AG09319 (cell line): ENCODE measurements around the gene IL21.

Source experiments
- DNase-seq: peaks from one replicate; pipeline ENCODE4 v3.0.0-alpha.2; 2010; ENCODE audit warnings: low read depth; ENCODE audit errors: extremely low read depth
- TF ChIP-seq, protein P1 (sequence below): IDR thresholded peaks from 2 replicates; pipeline ENCODE4 v1.5.1; 2011; ENCODE audit warnings: low read depth, mild to moderate bottlenecking, inconsistent platforms, low read length, moderate library complexity

Gene IL21

GRCh38 chr4:122652379-122652778, 31.5 kb upstream of the IL21 start:
- DNase-seq: peak; percentile 45

DNA sequence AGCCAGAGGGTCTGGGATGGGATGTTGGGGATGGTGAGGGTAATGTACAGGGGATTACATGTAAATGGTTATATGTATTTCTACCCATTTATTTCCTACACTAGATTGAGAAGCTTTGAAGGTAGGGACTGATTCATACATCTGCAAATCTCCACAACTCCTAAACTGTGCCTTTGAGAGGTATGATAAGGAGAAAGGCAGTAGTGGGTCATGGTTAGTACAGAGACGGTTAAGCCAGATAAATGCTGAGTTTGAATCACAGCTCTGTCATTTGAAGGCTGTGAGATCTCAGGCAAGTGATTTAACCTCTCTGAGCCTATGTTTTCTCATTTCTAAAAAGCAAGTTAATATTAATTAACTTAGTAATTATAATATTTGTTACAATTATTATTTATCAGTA, 29.3 kb upstream of the IL21 start:
- TF ChIP-seq, protein P1, sequence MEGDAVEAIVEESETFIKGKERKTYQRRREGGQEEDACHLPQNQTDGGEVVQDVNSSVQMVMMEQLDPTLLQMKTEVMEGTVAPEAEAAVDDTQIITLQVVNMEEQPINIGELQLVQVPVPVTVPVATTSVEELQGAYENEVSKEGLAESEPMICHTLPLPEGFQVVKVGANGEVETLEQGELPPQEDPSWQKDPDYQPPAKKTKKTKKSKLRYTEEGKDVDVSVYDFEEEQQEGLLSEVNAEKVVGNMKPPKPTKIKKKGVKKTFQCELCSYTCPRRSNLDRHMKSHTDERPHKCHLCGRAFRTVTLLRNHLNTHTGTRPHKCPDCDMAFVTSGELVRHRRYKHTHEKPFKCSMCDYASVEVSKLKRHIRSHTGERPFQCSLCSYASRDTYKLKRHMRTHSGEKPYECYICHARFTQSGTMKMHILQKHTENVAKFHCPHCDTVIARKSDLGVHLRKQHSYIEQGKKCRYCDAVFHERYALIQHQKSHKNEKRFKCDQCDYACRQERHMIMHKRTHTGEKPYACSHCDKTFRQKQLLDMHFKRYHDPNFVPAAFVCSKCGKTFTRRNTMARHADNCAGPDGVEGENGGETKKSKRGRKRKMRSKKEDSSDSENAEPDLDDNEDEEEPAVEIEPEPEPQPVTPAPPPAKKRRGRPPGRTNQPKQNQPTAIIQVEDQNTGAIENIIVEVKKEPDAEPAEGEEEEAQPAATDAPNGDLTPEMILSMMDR: no peak
- no peak for DNase-seq

More at GRCh38 chr4:122652379-122652778, 31.5 kb upstream of the IL21 start:
- TF ChIP-seq, protein P1: peak; percentile 68

DNA sequence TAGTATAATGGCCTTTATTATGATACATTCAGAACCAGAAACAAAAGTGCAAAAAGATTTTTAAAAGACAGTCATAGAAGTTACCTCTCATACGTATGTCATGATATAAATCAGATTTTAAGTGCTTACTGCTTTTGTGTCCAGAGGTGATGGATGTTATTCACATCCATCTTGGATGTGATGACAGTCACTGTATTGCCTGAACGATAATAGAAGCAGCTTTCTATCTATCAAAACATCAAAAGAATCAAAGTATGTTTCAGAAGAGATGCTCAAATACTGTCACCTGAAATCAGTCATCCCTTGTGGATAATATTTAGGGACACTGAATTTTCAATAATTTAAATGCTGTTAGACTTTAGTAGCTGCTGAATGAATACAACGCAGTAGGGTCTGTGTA, 26.8 kb upstream of the IL21 start:
- TF ChIP-seq, protein P1: no peak

DNA sequence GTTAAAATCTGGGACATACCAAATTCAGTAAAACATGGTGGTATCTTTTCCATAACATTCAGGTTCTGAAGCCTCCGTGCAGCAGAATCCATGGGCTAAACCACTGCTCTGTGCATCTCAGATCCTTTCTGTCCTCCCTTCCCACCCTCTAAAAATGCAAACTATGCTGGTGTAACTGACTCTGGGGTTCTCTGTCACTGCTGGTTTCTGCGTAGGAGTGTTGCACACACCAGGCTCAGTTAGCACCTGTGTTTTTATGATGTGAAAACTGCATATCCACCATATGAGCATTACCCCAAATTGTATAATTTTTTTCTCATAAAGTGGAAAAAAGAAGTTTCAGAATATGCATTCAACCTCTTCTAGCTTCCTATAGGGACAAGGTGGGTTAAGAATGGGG, 22.4 kb upstream of the IL21 start:
- TF ChIP-seq, protein P1: no peak
- DNase-seq: no peak

More for the DNA sequence above, 26.8 kb upstream of the IL21 start:
- DNase-seq: no peak

DNA sequence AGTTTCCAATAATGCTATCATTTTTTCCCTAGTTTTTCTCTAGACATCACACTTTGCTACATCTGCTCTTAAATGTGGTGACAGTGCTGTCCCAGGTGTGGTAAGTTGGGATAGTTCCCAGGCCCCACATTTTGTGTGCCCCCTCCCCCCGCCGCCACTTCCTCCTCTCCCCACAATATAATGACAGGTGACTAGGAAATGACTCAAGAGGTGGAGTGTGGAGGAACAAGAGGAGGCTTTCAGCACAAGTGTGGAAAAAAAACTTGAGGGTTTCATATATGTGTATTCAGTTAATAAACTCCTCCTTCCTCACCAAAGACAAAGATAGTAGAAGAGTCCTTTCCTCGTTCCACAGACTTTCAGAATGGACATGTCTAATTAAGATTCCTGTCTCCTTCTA, 18.3 kb upstream of the IL21 start:
- no peak for DNase-seq
- TF ChIP-seq, protein P1: no peak

- TF ChIP-seq, protein P1: no peak
- DNase-seq: no peak
Observed at GRCh38 chr4:122636697-122637096, 15.8 kb upstream of the IL21 start.

GRCh38 chr4:122635205-122635604, 14.3 kb upstream of the IL21 start:
- TF ChIP-seq, protein P1: no peak
- DNase-seq: no peak
